Eye (tissue), 1 donor: ENCODE results near the gene AMN.
"Not testable (repeated sequence)": the region's sequence is repeated elsewhere in the genome, so short reads cannot be mapped to it uniquely, and the experiment has no call there.

ENCODE experiments used
- DNase-seq: peaks from one replicate; pipeline ENCODE4 v3.0.0-alpha.2; 2015

AMN gene

GRCh38 chr14:102914474-102915291 lies 7.8 kb upstream of the AMN start:
- DNase-seq, result no peak

- DNase-seq, result no peak
Measured at GRCh38 chr14:102915292-102916110, 7.0 kb upstream of the AMN start.

GRCh38 chr14:102916347-102917055 lies 6.0 kb upstream of the AMN start:
- no peak for DNase-seq

- no peak for DNase-seq
Measured at GRCh38 chr14:102917056-102917385, 5.4 kb upstream of the AMN start.

GRCh38 chr14:102917469-102918211 lies 4.8 kb upstream of the AMN start:
- peak; percentile 73 for DNase-seq

GRCh38 chr14:102918438-102918837 lies 4.0 kb upstream of the AMN start:
- no peak for DNase-seq

- DNase-seq, result no peak
Measured at GRCh38 chr14:102920273-102920997, 2.0 kb upstream of the AMN start.

- no peak for DNase-seq
Measured at GRCh38 chr14:102920998-102921304, 1.5 kb upstream of the AMN start.

GRCh38 chr14:102923201-102923924 lies 900 bp downstream of the AMN start:
- no peak for DNase-seq

- DNase-seq, result no peak
Measured at GRCh38 chr14:102923925-102924486, 1.5 kb downstream of the AMN start.

GRCh38 chr14:102924632-102925588 lies 2.4 kb downstream of the AMN start:
- DNase-seq, result no peak

GRCh38 chr14:102925646-102926045 lies 3.2 kb downstream of the AMN start:
- no peak for DNase-seq

- no peak for DNase-seq
Measured at GRCh38 chr14:102926104-102926503, 3.6 kb downstream of the AMN start.

- DNase-seq, result not testable (repeated sequence)
Measured at GRCh38 chr14:102926840-102927239, 4.4 kb downstream of the AMN start.

- DNase-seq, result no peak
Measured at GRCh38 chr14:102927346-102927877, 4.9 kb downstream of the AMN start.

- no peak for DNase-seq
Measured at GRCh38 chr14:102927878-102928411, 5.5 kb downstream of the AMN start.

- DNase-seq, result peak; percentile 83
Measured at GRCh38 chr14:102928412-102929240, 6.2 kb downstream of the AMN start.
